ENCODE results near the gene KSR2.
"Not testable (repeated sequence)": the region's sequence is repeated elsewhere in the genome, so short reads cannot be mapped to it uniquely, and the experiment has no call there.

DNA sequence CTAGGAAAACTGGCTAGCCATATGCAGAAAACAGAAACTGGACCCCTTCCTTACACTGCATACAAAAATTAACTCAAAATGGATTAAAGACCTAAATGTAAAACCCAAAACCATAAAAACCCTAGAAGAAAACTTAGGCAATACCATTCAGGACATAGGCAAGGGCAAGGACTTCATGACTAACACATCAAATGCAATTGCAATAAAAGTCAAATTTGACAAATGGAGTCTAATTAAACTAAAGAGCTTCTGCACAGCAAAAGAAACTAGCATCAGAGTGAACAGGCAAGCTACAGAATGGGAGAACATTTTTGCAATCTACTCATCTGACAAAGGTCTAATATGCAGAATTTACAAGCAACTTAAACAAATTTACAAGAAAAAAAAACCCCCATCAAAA is 222.4 kb downstream of the KSR2 start:
- TF ChIP-seq, protein P1, sequence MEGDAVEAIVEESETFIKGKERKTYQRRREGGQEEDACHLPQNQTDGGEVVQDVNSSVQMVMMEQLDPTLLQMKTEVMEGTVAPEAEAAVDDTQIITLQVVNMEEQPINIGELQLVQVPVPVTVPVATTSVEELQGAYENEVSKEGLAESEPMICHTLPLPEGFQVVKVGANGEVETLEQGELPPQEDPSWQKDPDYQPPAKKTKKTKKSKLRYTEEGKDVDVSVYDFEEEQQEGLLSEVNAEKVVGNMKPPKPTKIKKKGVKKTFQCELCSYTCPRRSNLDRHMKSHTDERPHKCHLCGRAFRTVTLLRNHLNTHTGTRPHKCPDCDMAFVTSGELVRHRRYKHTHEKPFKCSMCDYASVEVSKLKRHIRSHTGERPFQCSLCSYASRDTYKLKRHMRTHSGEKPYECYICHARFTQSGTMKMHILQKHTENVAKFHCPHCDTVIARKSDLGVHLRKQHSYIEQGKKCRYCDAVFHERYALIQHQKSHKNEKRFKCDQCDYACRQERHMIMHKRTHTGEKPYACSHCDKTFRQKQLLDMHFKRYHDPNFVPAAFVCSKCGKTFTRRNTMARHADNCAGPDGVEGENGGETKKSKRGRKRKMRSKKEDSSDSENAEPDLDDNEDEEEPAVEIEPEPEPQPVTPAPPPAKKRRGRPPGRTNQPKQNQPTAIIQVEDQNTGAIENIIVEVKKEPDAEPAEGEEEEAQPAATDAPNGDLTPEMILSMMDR (IDR thresholded peaks at IDR 0.05 in 4 of 5, conservative IDR thresholded peaks at IDR 0.05 in 1 of 5): not testable (repeated sequence)
- not testable (repeated sequence) for TF ChIP-seq POLR2A (IDR thresholded peaks at IDR 0.05)

Measured in gastrocnemius medialis (tissue), 4 donors.